TTC549 (cell line): Measurements from ENCODE around the gene LRRC7.

Experiments
- FAIRE-seq: peaks from 2 replicates; lab custom pipeline; 2012; peaks lifted over from hg19 to GRCh38; lab: Jason Lieb, UNC

Gene LRRC7

DNA sequence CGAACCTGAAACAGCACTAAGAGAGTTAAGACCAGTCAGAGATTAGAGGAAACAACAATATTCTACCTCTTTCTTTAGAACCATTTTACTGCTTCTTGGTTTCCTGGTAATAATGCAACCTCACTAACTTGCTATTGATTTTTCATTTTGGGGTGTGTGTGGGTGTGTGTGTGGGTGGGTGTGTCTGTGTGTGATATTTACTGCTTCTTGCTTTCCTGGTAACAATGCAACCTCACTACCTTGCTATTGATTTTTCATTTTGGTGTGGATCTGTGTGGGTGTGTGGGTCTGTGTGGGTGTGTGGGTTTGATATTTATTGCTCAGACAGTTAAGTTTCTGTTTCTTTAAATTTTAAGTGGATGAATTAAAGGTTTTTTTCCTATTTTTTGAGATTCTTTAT lies 208.8 kb downstream of the LRRC7 start:
- FAIRE-seq, result no peak

- FAIRE-seq, result no peak
Measured at GRCh38 chr1:69777423-69777822, 209.7 kb downstream of the LRRC7 start.

- FAIRE-seq, result no peak
Measured at GRCh38 chr1:69777971-69778370, 210.2 kb downstream of the LRRC7 start.

GRCh38 chr1:69787151-69787550 lies 219.4 kb downstream of the LRRC7 start:
- no peak for FAIRE-seq

DNA sequence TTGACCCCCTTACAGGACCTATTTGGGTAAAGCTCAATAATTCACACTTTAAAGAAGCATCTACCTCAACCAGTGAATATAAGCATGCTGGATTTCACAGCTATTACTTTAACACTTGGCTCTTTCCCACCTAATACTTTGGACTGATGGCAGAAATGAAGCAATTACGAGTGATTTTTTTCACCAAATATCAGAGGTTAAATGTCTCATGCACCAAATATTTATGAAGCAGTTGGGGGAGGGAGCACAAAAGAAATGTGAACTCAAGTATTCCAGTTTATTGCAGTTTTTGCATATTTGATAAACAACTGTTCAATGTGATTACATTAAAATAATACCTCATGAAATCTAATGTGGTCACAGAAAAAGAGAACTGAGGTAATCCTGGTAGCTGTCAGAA lies 223.6 kb downstream of the LRRC7 start:
- no peak for FAIRE-seq

GRCh38 chr1:69794831-69795230 lies 227.1 kb downstream of the LRRC7 start:
- FAIRE-seq, result no peak

DNA sequence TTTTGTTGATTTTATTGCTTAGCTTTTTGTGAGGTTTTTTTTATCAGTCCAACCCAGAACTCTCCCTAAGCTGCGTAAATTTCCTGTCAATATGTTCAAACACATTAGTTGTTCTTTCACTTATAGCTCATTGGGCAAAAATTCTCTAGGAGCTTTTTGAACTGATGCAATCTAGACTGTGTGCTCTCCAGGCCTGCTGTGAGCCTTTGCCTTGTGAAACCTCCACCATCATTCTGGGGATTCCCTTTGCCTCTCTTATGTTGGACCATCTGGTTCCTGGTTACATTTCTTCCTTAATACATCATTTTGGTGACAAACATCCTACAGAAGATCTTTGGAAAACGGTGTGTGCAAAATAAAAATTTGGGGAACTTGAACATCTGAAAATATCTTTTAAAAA lies 247.2 kb downstream of the LRRC7 start:
- FAIRE-seq, result no peak

DNA sequence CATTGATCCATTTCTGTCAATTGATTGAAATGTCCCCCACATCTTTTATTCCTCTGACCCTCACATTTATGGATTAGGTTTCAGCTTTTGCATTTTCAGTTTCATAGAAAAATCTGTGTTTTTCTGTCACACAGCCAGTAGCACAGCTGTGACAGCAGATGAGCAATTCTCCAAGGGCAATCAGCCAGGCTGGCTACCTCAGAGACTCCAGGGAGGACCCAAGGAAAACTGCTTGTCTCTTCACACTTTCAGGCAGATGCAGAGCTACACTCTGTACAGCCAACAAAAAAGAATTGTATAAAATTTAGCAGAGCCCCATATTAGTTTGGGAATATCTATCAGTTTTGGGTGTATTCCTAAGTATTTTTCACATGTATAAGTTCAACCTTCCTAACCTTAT lies 257.2 kb downstream of the LRRC7 start:
- no peak for FAIRE-seq

- no peak for FAIRE-seq
Measured at GRCh38 chr1:69827732-69828131, 260.0 kb downstream of the LRRC7 start.

GRCh38 chr1:69833536-69833935 lies 265.8 kb downstream of the LRRC7 start:
- no peak for FAIRE-seq

DNA sequence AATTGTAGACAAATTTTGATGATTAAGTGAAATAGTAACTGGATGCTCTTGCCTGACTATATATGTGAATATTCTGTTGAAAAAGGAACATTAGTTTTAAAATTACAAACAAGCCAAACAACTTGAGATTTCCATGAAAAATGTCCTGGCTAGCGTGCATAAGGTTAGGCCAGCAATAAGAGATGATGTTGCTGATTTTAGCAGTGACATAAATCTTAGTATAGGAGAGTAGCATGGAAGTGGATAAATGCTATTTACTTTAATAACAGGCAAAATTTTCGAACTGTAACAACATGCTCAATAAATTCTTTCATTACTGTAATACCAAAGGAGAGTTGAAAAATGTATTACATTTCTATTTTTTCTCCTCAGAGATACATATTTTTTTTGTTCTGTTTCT lies 266.6 kb downstream of the LRRC7 start:
- FAIRE-seq, result no peak

GRCh38 chr1:69835955-69836354 lies 268.2 kb downstream of the LRRC7 start:
- no peak for FAIRE-seq

- no peak for FAIRE-seq
Measured at GRCh38 chr1:69836971-69837636, 269.4 kb downstream of the LRRC7 start.

DNA sequence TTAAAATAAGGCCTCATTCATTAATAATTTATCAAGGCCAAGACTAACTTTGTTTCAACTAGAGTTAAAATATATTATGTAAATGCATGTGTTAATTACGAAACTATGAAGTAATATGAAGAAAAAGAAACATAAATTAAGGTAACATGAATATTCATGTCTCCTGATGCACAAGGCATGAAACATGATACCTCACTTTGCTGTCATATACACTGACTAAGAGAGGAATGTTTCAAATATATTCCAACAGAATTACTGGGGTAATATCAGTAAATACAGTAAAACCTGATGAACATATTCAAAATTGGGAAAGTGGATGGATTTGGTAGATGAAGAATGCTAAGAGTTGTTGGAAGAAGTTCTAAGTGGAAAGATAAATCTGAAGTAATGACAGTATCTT lies 274.6 kb downstream of the LRRC7 start:
- no peak for FAIRE-seq

GRCh38 chr1:69845655-69846054 lies 277.9 kb downstream of the LRRC7 start:
- no peak for FAIRE-seq

- FAIRE-seq, result no peak
Measured at GRCh38 chr1:69846267-69846666, 278.5 kb downstream of the LRRC7 start.

GRCh38 chr1:69847670-69848069 lies 279.9 kb downstream of the LRRC7 start:
- FAIRE-seq, result no peak

DNA sequence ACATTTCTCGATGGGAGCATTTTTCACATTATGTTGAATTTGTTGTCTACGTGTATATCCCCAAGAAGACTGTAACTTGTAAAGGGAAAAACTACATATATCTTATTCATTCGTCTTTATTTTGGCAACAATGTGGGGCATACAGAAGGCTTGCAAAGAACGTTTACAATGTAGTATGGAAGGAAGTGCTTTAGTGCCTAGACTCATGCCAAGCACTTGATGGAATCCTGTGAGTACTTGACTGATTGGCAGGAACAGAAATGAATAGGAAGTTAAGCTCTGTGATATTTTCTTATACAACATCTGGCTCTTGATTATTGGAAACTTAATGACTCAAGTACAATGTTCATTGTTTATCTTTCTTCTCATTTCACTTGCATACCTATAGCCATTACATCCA lies 284.4 kb downstream of the LRRC7 start:
- FAIRE-seq, result no peak

DNA sequence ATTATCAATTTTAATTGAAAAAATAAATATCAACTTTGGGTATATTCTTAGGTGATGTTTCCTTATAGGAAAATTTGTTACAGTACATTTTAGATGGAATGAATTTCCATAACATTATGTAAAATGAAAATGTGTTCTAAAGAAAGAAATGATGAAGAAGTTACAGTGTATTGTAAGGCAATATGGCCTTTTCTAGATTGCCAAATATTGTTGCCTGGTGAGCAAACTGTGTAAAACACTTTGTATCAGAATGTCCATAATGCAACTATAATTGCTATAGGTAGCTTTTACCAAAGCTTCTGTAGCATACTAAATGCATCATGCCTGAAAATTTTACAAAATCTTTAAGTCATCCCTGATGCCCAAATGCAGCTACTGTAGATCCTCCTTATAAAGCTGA lies 285.0 kb downstream of the LRRC7 start:
- FAIRE-seq, result no peak

DNA sequence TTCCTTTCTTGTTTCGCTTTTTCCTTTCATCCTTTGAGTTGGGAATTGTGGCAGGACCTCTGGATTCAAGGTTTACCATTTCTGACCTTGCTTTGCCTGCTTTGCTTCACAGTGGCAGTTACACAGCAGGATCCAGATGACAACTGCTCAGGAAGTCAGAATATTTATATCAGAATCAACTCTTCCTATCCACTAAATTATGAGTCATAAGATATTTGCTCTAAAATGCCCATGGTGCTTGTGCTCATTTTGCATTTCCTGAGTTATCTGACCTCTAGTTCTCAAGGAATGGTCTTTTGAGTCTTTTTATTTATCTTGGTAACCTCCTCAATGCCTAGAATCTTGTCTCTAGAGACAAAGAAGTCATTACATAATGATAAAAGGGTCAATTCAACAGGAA lies 290.8 kb downstream of the LRRC7 start:
- FAIRE-seq, result no peak

- no peak for FAIRE-seq
Measured at GRCh38 chr1:69861641-69862040, 293.9 kb downstream of the LRRC7 start.

DNA sequence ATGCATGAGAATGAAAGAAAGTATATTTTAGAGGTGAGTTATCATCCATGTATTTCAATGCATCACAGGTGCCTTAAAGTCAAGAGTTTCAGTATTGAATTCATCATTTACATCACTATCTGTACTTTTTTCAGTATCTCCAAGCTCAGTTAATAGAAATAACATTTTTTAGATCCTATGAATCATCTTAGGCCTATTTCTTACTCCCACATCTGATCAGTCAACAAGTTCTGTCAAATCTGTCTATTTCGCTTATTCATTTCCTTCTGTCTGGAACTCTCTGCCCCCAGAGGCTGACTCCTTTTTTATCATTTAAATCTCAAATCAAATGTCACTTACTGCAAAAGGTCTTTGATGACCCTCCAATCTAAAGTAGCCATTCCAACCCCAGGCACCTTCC lies 295.2 kb downstream of the LRRC7 start:
- FAIRE-seq, result no peak

DNA sequence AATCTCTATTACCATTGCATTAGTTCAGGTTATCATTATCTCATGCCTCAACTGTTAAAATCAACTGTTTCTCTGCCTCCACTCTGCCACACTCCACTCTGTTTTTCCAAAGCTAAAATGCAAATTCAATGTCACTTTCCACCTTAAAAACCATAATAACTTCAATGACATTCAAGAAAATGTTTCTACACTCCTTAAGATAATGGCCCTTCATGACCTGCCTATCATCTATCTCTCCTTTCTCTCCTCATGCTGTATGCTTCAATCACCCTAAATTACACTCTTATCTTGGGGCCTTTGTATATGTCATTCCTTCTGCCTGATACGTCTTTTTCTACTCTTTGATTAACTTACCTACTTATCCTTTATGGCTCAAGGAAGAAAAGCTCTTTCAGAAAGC lies 296.0 kb downstream of the LRRC7 start:
- FAIRE-seq, result no peak

DNA sequence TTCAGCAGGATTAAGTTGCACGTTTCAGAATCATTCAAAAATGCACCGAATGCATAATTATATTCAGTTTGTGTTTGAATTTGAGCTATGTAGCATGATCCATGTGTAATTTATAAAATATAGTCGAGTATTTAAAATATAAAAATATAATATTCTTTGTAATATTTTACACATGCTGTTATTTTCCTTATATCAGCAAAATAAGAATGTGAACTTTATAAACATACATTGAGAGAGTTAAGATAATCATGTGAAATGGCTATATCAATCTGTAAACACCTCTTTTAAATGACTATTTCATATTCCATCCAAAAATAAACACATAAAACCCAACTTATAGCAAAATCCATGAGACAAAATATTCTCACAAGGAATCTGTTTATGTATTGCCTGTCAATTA lies 303.7 kb downstream of the LRRC7 start:
- no peak for FAIRE-seq

DNA sequence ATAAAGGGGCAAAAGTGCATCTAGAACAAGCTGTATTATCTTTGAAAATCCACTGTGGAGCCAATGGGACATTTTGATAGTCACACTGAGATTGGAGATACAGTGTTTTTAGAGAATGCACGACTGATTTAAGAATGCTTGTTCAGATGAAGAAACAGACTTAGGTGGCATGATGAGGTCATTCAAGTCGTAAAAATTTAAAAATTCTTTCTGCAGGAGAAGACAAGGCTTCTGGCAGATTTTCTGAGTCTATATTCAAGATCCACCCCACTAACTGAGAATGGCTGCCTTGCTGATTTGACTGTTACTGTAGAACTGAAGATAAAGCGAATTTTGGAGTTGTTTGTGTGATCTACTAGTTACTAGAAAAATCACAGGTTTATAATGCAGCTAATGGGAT lies 310.6 kb downstream of the LRRC7 start:
- FAIRE-seq, result no peak
